Bronchial epithelial cell (primary cell): ENCODE measurements around the gene FHIP1B. TPM values are rescaled to one million over a fixed set of nuclear protein-coding genes. Genes with fewer than 3 reads are reported as not detected.

ENCODE experiments used
- DNase-seq: peaks from one replicate; pipeline ENCODE4 v3.0.0-alpha.2; 2010; ENCODE audit warnings: low read depth
- FAIRE-seq: peaks from 2 replicates; lab custom pipeline; 2011; peaks lifted over from hg19 to GRCh38; lab: Jason Lieb, UNC
- H3K27me3 ChIP-seq: 2 replicates; pipeline ENCODE4 v1.5.1; 2011; ENCODE audit warnings: low read length; ENCODE audit not compliant: control insufficient read depth, insufficient read depth
- H3K36me3 ChIP-seq: 2 replicates; pipeline ENCODE4 v1.5.1; 2011; ENCODE audit warnings: low read length; ENCODE audit not compliant: control insufficient read depth, insufficient read depth
- H3K4me3 ChIP-seq: 2 replicates; pipeline ENCODE4 v1.5.1; 2011; ENCODE audit warnings: mild to moderate bottlenecking, low read depth, low read length, control low read depth
- total RNA-seq: library from RNA; depleted of rRNA; stranded (reverse); fragments of >200 nt; gene quantifications from 2 replicates; pipeline ENCODE4 v1.2.1, GENCODE V29; 2014
- TF ChIP-seq, protein P1 (sequence below): IDR thresholded peaks from 2 replicates; pipeline ENCODE4 v1.5.1; 2011; ENCODE audit warnings: mild to moderate bottlenecking, moderate library complexity, low read length, control low read depth, inconsistent platforms; ENCODE audit not compliant: insufficient read depth, severe bottlenecking

Gene FHIP1B
- total RNA-seq, 1 donor from 2014 or later = 7.4 TPM

DNA sequence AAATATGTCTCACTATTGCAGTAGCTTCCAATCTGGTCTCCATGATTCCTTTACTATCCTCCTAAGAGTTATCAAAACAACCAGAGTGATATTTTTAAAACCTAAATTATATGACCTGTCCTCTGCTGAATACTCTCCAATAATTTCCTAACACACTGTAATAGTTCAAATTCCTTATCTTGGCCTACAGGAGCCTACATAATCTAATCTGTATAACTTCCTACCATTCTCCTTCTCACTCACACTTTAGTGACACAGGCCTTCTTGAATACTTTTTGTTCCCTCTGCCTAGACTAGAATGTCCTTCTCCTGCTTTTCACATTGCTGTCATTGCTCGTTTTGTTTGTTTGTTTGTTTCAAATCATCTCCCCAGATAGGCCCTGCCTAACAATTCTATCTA lies 9.4 kb downstream of the FHIP1B start:
- H3K27me3 ChIP-seq = no peaks in the 10 kb centered on the region
- DNase-seq (no peak), FAIRE-seq (no peak)
- TF ChIP-seq, protein P1, sequence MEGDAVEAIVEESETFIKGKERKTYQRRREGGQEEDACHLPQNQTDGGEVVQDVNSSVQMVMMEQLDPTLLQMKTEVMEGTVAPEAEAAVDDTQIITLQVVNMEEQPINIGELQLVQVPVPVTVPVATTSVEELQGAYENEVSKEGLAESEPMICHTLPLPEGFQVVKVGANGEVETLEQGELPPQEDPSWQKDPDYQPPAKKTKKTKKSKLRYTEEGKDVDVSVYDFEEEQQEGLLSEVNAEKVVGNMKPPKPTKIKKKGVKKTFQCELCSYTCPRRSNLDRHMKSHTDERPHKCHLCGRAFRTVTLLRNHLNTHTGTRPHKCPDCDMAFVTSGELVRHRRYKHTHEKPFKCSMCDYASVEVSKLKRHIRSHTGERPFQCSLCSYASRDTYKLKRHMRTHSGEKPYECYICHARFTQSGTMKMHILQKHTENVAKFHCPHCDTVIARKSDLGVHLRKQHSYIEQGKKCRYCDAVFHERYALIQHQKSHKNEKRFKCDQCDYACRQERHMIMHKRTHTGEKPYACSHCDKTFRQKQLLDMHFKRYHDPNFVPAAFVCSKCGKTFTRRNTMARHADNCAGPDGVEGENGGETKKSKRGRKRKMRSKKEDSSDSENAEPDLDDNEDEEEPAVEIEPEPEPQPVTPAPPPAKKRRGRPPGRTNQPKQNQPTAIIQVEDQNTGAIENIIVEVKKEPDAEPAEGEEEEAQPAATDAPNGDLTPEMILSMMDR = no peak
- H3K36me3 ChIP-seq = peaks cover 19% of the 10 kb centered on the region
- H3K4me3 ChIP-seq = no peak overlapping the region

DNA sequence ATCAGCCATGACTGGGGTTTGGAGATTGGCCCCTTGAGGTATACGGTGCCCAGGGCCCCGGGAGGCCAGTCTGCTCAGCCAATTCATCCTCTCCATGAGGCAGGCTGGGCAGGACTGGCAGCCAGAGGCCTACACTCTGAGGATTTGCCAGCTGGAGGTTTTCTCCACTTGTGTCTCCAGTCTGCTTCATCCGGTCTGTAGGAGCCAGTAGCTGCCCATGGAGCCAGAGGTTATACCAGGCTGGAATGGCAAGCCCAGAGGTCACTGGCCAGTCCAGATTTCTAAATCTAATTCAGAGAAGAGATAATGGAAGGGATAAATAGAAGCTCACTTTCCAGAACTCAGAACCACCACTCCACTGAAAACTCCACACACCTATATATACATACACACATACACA lies 10.0 kb downstream of the FHIP1B start:
- FAIRE-seq (no peak), DNase-seq (no peak)
- Histone ChIP-seq H3K4me3 (no peak overlapping the region), H3K27me3 (no peaks in the 10 kb centered on the region), H3K36me3 (peaks cover 17% of the 10 kb centered on the region)
- TF ChIP-seq, protein P1 = no peak

DNA sequence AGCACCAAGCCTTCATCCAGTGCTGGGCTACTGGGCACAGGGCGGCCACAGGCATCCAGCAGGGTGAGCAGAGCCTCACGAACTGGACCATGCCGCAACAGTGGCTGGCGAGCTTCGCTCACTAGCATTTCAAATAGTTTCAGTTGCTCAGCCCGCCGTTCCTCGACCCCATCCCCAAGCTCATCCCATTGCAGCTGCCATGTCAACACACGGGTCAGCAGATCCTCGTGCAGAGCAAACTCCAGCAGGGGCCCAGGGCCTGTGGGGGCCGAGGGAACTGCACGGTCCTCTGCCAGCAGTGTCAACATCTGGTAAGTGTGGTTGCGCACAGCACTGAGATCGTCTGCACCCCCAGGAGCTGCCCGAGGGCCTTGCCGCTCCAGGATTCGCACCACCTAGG lies 10.6 kb downstream of the FHIP1B start:
- DNase-seq = no peak
- H3K36me3 ChIP-seq = peaks cover 17% of the 10 kb centered on the region
- TF ChIP-seq, protein P1 = no peak
- no peak for FAIRE-seq
- no peak overlapping the region for H3K4me3 ChIP-seq
- H3K27me3 ChIP-seq = no peaks in the 10 kb centered on the region

DNA sequence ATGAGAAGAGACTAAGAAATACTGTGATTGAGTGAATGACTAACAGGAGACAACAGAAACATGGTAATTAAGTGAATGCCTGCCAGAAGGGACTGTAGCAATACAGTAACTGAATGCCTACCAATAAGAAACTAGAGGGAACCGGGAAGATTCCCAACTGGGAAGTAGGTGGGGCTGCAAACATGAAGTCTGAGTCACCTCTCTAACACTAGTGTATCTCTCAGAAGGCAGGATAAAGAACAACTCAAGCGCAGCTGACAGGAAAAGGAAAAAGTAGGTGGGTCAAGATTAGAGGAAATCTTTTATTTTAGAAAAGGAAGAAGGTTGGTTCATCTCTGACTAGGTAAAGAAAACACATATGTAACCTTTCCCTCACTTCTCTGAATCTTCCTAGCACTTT lies 15.1 kb downstream of the FHIP1B start:
- peaks cover 35% of the 10 kb centered on the region for H3K36me3 ChIP-seq
- peak; percentile 77 for FAIRE-seq

DNA sequence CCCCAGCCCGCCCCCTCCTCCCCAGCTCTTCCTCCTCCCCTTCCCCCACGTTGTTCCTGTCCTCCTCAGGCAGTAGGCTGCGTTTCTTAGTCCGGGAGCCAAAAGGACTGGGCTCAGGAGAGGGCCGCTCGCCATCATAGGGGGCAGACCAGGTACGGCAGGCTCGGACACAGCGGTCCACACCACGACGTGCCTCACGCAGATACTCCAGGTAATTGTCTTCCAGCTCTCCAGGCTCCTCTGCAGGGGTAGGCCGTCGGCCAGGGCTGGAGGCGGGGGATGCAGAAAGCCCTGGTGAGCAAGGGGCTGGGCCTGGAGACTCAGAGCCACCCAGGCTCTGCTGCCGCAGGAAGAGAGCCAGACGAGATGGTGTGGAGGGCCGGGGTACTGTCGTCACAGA lies 16.7 kb downstream of the FHIP1B start:
- DNase-seq = no peak
- Histone ChIP-seq H3K4me3 (no peak overlapping the region), H3K27me3 (no peaks in the 10 kb centered on the region), H3K36me3 (peaks cover 28% of the 10 kb centered on the region)
- FAIRE-seq = no peak
- TF ChIP-seq, protein P1 = no peak

More for the DNA sequence above, 15.1 kb downstream of the FHIP1B start:
- DNase-seq = peak; percentile 94
- Histone ChIP-seq H3K4me3 (no peak overlapping the region), H3K27me3 (no peaks in the 10 kb centered on the region)
- TF ChIP-seq, protein P1 = no peak

DNA sequence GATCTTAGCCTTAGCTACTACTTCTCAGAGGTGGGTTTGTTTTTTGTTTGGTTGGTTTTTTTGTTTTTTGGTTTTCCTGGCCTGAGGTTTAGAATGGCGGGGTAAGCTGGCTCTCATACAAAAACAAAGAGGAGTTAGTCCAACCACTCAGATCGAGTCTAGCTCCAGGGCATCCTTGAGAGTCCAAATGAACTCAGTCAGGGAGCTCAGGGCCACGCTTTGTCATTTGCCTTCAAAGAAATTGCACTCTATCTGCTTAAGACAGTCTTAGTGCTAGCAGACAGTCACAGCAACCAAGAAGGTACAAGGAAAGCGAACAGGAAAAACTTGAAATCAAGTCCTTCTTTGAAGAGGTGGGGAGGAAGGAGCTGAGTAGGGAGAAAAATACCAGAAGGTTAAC lies 17.9 kb downstream of the FHIP1B start:
- DNase-seq (no peak), FAIRE-seq (no peak)
- peaks cover 21% of the 10 kb centered on the region for H3K36me3 ChIP-seq
- H3K4me3 ChIP-seq = no peak overlapping the region
- no peaks in the 10 kb centered on the region for H3K27me3 ChIP-seq
- TF ChIP-seq, protein P1 = no peak
